HG02884 (cell line): Measurements from ENCODE around the gene ROBO1.

Source experiments
- ATAC-seq: cut with Tn5 transposase; IDR thresholded peaks from one replicate; pipeline ENCODE4 v1.9.1; 2021; ENCODE audit warnings: mild to moderate bottlenecking, moderate library complexity; ENCODE audit not compliant: unreplicated experiment

The ROBO1 gene

DNA sequence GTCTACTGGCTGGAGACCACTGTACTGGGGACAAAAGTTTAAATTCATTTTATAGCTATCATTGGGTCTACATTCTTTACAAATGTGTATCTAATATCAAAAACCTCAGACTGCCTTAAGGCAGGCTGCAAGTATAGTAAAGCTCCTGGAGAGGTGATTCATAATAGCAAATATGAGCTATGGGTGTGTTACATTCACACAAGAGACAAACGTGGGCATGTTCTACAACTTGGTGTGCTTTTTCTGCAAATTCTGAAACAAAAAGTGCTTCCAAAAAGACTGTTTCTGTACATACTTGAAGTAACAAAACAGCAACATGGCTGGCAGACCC is 1101.4 kb downstream of the ROBO1 start:
- no peak for ATAC-seq

DNA sequence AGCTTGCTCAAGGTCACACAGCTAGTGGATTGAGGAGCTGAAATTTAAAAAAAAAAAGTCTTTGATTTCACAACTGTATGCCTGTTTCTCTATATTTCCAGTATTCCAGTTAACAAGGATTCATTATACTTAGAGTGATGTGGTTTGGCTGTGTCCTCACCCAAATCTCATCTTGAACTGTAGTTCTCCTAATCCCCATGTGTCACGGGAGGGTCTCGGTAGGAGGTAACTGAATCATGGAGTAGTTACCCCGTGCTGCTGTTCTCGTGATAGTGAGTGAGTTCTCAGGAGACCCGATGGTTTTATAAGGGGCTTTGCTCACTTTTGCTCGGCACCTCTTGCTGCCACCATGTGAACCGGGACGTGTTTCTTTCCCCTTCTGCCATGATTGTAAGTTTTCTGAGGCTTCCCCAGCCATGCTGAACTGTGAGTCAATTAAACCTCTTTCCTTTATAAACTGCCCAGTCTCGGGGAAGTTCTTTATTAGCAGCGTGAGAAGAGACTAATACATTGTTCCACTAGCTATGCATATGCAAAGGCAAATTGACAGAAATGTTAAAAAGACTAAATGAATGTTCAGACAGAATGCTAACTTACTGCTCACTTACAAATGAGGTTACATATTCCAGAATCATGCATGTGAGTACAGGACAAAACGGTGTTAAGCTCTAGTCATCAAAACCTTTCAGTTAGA is 1101.9 kb downstream of the ROBO1 start:
- no peak for ATAC-seq

DNA sequence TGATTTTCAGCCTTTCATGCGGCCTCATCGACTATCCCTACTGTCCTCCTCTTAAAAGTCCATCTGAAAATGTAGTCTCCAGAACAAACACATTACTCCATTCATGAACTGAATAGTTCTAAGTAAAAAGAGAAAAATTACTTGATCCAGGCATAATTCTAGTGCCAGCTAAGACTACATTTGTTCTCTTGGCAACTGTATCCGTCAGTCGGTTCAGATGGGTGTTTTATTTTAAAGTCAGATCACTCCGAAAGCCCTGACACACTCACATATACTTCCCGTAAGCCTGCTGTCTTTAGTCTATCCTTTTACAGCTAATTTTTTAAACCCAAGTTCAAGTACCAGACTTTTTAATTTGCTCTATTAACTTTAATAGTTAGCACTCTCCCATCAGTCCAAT is 1102.7 kb downstream of the ROBO1 start:
- no peak for ATAC-seq

DNA sequence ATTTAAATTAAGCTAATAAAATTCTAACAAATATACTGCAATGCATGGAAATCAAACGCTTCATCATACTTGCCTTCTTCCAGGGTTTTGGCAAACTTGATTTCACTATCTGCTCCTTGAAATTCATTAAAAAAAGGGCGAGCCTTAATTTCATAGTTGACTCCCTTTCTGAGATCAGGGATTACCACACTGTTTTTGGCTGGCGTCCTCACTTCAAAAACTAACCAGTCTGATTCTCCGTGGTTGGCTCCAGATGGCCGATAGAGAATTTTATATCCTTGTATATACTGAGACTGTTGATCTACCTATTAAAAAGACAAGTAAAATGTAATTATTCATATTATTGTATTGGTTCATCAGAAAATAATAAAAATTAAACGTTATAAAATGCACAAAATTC is 1106.8 kb downstream of the ROBO1 start:
- no peak for ATAC-seq

DNA sequence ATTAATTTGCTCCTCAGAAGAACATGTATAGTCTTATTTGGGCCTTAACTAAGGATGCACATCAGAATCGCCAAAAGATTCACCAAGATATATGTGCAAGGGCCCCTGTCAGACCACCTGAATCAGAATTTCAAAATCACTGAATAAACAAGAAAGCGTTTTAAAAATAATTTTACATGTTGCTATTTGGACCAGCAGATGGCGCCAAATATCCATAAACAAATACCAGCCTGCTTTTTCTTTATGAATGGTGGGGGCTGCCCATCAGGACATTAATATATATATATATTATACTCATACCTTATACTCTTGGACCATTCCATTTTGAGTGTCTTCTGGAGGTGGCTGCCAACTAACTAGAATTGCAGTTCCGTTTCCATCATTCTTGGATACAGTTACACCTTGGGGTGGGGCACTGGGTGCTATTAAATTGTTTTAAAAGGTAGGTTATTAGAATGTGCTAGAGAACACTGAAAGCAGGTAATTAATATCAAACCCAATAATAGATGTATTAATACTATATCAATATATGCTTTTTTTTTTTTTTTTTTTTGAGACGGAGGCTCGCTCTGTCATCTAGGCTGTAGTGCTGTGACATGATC is 1108.3 kb downstream of the ROBO1 start:
- ATAC-seq = no peak

DNA sequence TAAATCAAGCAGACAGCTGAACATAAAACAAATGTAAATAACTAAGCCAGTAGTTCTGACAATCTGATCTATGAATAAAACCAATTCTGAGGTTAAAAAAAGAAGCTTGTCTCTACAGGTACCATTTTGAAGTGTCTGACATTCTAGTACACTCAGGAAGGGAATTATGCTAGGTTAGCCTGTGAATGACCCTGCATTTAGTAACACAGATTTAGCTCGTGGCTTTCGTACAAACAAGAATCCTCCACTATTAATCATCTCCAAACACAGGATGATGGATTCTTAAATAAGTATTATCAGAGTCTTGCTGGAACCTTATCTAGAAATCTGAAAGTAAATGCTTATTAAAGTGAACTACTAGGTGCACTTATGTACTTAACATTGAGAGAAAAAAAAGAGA is 1120.1 kb downstream of the ROBO1 start:
- no peak for ATAC-seq

DNA sequence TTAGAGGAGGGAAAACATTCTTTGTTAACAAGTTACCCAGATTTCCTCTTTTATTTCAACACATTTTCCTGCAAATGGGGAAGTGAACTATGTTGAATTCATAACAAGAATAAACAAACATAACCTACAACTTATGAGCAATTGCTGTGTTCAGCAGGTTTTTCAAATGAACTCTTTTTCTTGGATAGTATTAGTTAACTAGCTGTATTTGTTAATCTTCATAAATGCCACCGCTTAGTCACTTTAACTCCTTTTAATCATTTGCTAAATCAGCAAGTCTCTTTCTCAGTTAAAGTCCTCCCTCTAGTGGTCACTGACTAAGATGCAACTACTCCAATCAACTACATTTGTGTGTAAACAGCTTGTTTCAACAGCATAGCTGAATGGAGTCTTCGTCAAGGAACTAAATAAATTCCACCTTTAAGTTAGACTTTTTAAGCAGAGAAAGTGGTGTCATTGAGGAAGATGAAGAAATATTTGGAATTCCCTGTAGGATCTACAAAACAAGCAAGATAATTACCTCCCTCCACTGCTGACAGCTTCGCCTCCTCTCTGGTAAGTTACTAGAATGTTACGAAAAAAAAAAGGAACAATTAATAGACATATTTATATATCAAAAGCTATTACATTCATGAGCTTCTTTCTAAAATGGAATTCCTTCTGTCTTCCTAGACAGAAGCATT is 1122.0 kb downstream of the ROBO1 start:
- peak; percentile 83 for ATAC-seq

DNA sequence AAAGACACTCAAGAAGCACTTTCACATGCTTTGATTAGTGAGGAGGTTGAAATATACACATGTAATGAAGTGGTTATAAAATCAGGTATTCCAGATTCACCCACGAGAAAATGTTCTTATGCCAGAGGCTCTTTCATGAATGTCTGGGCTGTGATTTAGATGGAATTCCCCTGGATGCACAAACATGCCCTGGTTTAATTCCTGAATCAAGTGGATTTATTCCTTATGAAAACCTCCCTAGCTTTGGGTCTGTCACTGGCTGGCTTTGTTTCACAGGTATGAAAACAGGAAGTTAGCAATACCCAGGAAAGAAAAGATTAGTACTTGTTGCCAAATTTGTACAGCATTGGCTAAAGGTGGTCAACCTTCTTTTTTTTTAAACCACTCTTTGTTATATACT is 1123.0 kb downstream of the ROBO1 start:
- no peak for ATAC-seq

DNA sequence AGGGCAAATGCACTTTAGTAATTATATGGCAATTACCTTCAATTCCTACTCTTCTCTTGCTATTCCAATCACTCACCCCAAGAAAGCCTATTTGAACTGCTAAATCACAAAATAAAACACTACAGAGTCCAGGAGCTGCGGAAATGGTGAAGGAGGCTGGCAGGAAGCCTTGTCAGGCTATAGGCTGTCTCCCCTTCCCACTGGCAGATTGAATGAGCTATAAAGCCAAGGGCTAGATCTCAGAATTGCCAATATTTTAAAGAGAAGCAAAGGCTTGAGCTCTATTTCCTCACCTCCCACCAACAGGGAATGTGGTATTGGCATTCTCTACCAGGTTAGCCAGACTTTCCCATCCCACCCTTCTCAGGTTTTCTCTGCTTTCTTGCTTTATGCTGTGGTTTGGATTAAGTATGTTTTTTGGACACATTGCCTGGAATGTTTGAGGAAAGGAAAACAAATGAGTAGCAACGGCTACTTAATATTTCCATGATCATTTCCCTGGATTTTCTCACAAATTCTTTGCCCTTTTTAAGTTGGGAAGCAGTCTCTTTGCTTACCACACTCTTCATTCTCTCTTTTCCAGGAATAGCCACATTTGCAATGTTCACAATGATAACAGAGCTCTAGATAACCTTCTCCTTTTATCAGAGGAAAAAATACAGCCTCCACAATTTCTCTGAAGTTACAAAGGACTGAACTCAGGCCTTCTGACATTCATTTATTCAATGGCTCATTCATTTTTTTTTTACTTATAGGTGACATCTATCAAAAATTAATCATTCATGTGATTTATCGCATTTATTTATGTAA is 1125.4 kb downstream of the ROBO1 start:
- no peak for ATAC-seq

DNA sequence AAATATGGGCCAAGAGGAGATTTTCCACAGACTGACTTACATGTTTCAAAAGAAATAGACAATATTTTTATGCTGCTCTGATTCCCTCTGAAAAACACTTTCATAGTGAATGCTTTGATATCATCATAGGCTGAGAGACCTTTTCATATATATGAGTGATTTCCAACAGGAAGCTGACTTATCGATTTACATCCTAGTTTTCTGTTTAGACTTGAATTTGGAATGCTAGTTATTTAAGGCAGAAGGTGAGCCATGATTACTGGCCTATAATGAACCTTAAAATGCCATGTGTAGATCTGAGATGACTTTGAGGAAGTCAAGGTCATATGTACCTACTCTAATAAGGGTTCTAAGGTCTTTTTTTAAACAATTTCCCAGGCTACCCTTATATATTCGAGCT is 1126.1 kb downstream of the ROBO1 start:
- no peak for ATAC-seq

DNA sequence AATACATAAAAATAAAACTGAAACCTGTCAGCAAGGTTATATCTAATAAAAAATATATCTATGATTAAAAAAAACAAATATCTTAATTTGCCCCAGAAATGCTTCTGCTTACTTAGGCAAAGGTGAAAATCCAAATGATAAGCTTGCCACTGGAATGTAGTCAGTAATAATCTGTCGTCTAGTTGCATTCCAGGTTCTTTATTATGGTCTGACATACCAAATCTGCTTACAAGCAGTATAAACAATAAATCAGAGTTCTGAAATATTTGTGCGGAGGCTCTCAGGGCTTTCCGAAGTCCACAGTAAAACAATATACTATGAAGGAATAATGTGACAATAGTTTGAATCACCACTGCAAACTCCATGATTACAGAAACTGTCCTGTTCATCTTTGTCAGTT is 1133.5 kb downstream of the ROBO1 start:
- no peak for ATAC-seq

DNA sequence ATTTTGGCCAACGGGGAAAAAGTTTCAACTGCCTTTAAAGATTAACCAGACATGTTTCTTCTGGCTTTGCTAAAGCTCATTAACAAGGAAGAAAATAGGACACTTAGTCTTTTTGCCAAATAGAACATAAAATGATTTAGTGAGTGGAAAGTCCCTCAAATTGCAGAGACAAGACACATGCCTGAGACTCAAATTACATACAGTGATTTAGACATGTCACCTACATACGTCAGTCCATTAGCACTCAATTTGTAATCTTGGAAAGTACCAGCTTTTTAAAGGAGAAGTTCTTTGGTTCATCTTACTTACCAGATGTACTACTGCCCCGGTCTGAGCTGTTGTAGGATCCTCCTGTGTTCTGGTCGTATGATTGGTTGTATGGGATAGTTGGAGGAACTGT is 1134.2 kb downstream of the ROBO1 start:
- no peak for ATAC-seq

DNA sequence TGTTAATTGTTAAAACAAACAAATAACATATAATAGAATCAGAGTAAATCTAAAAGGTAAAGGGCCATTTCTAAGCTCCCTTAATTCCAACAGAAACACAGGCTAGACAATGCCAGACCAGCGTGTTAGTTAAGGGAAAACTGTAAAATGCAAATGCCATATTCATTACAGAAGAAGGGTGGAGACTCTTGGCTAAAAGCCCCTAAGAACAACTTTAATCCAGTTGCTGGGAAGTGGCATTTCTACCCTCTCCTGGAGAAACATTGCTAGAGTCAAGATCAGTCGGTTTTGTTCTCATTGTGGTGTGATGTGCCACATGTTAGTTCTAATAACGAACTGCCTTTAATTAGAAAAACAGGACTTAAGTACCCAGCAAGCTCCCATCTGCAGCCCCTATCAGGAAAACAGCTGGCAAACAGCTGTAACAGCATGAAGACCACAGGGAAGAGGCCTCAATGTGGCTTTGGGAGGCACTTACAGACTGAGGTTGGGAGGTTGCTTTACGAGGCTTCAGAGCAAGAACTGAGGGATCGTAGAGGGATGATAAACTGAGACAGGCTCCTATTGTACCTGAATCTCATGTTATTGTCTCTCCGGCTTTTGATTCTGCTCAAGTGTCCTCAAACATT is 1134.8 kb downstream of the ROBO1 start:
- ATAC-seq = no peak

DNA sequence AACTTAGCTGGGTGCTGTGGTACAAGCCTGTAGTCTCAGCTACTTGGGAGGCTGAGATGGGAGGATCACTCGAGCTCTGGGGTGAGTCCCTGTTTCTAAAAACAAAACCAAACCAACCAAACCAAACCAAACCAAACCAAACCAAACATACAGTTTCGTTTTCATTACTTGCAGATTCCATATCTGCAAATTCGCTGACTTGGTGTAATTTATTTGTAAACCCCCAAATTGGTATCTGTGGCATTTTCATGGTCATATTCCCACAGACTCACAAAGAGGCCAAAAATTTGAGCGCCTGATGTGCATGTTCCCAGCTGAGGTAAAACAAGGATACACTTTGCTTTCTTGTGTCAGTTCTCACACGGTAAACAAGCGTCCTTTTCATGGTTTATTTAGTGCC is 1138.3 kb downstream of the ROBO1 start:
- ATAC-seq = no peak

DNA sequence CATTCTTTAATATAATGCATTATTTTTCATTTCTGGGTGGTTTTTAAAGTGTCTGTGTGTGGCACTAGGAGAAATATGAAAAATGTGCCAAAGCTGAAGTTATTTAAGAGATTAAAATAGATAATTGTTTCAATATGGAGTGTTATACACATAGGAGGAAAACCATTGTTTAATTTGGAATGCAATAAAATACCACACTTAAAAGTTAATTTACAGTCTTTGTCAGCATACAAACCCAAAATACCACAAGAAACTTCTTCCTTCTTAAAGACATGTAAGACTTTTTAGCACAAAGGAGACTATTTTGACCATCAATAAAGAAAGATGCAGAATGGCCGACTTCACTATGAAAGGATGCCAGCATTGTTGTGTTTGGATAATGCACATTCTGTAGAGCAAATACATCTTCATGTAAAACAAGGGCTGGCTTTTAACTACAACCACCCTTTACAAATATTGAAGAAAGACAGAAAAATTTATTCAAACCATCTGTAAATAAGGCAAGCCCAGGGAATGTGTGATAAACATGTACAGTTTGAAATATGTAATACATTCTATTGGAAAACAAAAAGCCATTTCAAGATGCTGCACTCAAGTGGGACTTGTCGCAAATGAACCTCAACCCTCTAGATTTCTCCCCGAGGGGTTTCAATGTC is 1146.6 kb downstream of the ROBO1 start:
- no peak for ATAC-seq

DNA sequence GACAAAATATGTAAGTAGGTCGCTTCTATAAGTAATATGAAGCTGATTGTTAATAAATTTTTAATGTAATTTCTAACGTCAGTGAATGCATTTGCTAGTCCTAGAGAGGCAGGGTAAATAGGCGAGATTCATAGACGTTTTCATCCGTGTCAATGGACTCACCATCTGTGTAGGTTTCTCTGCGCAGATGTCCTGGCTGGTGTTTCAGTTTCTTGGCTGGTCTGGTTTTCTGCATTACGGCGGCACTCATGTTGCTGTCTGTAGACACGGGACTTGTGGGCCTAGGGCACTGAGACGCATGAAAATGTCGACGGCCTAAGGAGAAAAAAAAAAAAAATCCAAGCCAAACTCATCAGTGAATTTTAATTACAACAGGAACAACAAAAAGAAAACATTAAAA is 1153.3 kb downstream of the ROBO1 start:
- ATAC-seq = no peak

DNA sequence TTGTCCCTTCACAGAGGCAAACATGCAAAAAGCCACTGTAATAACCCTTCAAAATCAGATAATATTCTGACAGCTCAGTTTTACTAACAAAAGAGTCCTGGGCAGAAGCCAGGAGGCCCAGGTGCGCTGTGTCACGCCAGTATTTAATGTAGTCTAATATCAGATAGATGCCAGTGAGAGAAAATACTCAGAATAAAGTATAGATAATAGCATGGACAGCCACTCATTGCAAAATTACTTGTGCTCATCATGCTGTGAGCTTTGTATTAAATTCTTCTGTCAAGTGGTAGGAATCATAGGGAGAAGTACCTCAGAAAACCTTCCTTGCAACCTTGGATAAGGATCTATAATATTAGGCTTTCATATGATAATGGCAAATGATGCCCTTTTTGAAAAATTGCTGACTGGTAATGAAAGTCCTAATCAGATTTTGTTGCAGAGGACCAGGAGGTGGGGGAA is 1154.3 kb downstream of the ROBO1 start:
- no peak for ATAC-seq

DNA sequence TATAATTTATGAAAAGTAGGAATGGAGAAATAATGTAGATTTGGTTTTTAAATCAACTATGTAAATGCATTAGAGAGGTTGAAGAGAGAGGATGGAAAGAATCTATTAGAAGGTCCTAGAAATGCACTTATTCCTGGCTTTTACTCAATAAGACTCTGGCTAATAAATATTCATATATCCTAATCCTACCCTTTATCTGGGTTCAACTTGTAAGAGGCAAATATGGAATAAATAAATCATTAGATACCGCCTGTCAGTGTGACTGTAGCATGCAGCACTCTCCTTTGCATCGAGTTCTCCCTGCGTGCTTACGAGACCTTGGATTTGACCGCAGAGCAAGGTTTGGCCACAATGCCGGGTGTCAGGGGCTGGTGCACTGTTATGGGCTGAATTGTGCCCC is 1156.5 kb downstream of the ROBO1 start:
- ATAC-seq = no peak

DNA sequence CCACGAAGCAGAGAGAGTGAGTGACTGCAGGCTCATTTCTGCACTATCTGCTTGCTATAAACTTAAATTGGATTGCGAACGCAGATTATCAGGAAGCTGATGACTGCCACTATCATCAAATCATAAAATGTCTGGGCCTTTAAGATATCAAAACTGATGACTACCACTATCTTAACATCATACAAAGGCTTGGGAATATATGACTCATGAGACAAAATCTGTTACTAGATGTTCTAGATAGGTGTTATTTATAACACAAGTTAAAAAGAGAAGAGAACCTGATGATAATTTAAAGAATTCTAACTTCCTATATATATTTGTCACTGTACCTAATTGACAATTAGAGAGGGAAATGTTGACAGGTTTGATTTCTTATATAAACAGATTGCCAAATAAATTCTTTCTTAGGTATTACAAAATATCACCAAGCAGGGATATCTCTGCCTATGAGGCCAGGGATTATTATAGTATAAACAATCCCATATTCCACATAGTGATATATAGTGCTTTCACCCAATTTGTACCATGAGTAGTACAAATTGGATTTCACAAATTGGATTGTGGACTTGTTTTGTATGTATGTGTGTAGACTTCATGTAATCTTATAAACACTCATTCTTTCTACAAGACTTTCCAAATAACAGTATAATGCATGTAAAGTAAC is 1157.2 kb downstream of the ROBO1 start:
- ATAC-seq = no peak

DNA sequence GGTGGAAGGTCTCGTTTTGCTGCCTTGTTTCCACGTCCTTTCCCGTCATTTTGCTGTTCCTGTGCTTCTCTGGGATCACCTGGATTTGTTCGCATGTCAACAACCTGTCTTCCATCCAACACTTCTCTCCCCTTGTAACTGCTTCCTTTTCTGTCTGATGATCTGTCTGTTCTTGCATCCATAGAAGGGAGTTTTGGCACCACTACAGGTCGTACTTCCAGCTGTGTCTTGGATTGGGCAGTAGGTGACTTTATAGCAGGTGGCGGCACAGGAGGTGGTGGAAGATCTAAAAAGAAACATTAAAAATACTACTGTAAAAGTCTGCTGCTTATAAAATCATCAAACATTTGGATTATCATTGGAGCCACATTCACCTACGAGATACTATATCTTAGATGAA is 1161.0 kb downstream of the ROBO1 start:
- ATAC-seq = no peak
